ENCODE measurements around the gene EFL1.

Gene EFL1

DNA sequence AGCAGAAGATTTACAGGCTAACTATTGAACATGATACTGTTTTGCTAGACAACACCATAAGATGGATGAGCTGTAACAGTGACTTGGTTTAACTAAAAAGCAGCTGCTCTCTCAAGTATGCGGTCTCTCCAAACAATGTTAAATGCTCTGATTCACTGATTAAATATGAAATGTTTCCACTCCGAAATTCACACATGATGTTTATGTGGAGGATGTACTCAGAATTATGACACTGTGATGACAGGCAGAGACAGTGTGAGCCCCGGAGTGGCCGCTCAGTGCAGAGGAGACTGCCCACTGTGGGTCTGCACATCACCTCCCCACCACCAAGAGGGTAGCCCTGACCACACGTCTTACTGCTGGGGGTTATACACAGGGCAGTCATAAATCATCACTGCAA lies 132.8 kb downstream of the EFL1 start:
- no peak overlapping the region for H3K27ac ChIP-seq (ENCODE audit: low read length)
- no peak overlapping the region for H3K9ac ChIP-seq (ENCODE audit: low read length)
- peaks cover 14% of the 10 kb centered on the region for H3K36me3 ChIP-seq (ENCODE audit: control insufficient read depth, low read depth, low read length)
- no peak overlapping the region for H3K4me3 ChIP-seq (ENCODE audit: low read length)
- no peaks in the 10 kb centered on the region for H3K9me3 ChIP-seq (ENCODE audit: control insufficient read depth, low read depth, low read length)
- H3K4me1 ChIP-seq (ENCODE audit: control insufficient read depth, low read depth, low read length) = no peaks in the 10 kb centered on the region
- H3K27me3 ChIP-seq (ENCODE audit: control insufficient read depth, insufficient read depth, low read length) = no peaks in the 10 kb centered on the region

DNA sequence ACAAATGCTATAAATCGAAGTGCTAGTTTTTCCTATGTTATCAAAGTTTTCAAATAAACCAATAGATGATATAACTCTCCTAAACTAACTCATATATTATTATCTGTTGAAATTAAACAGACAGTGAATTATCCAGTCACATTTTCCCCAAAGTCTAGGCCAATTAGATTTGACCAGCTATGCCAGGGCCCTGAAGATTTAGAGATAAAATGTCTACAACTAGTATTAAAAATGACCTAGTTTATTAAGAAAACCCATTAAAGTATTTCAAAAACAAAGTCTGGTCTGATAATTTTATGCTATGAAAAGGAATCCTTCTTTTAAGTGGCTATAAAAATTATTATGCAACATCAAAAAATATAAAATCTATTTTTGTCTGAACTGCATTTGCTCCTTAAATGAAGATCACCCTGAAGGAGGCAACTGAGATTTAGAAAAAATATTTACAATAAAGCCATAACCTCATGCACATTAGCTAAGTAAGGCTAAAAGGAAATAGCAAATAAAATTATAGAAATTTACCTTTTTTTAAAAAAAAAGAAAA lies 133.3 kb downstream of the EFL1 start:
- no peak overlapping the region for H3K4me3 ChIP-seq (ENCODE audit: low read length)
- no peaks in the 10 kb centered on the region for H3K27me3 ChIP-seq (ENCODE audit: control insufficient read depth, insufficient read depth, low read length)
- H3K36me3 ChIP-seq (ENCODE audit: control insufficient read depth, low read depth, low read length) = peaks cover 14% of the 10 kb centered on the region
- no peak overlapping the region for H3K27ac ChIP-seq (ENCODE audit: low read length)
- H3K9me3 ChIP-seq (ENCODE audit: control insufficient read depth, low read depth, low read length) = no peaks in the 10 kb centered on the region
- H3K9ac ChIP-seq (ENCODE audit: low read length) = no peak overlapping the region
- H3K4me1 ChIP-seq (ENCODE audit: control insufficient read depth, low read depth, low read length) = no peaks in the 10 kb centered on the region

DNA sequence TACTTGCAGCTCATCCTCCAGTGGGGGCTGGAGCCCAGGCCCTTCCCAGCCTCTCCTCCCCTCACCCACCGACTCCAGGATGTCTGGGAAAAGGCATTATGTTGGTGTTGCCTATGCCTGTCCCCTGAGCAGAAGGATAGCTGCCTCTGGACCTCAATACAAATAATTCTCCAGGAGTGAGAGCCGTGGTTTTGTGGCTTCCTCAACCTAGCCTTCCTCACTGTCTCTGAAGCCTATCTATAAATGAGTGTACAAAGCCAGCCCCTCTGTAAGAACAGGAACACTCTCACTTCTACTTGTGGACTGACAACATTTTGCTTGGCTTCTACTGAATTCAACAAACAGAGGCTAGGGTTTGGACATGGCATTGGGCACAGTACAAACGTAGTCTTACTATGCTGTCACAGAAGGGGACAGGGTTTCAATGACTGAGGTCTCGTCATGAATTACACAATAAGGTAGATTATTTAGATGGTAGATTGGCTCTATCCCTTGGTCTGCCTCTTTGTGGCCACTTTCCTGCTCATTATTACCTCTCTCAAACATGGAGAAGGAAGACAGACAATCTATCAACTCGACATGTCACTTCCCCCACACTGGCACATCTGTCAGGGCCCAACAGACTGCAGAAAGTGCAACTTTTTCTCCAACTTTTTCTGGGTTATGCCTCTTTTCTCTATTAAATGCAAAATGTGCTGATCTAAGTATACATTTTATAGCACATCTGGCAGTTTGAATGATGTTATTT lies 134.0 kb downstream of the EFL1 start:
- H3K9ac ChIP-seq (ENCODE audit: low read length) = no peak overlapping the region
- H3K36me3 ChIP-seq (ENCODE audit: control insufficient read depth, low read depth, low read length) = peaks cover 14% of the 10 kb centered on the region
- H3K4me3 ChIP-seq (ENCODE audit: low read length) = no peak overlapping the region
- H3K27me3 ChIP-seq (ENCODE audit: control insufficient read depth, insufficient read depth, low read length) = no peaks in the 10 kb centered on the region
- no peaks in the 10 kb centered on the region for H3K9me3 ChIP-seq (ENCODE audit: control insufficient read depth, low read depth, low read length)
- no peaks in the 10 kb centered on the region for H3K4me1 ChIP-seq (ENCODE audit: control insufficient read depth, low read depth, low read length)
- no peak overlapping the region for H3K27ac ChIP-seq (ENCODE audit: low read length)

- H3K9me3 ChIP-seq (ENCODE audit: control insufficient read depth, low read depth, low read length) = no peaks in the 10 kb centered on the region
- peaks cover 14% of the 10 kb centered on the region for H3K36me3 ChIP-seq (ENCODE audit: control insufficient read depth, low read depth, low read length)
- H3K9ac ChIP-seq (ENCODE audit: low read length) = no peak overlapping the region
- no peaks in the 10 kb centered on the region for H3K4me1 ChIP-seq (ENCODE audit: control insufficient read depth, low read depth, low read length)
- no peak overlapping the region for H3K27ac ChIP-seq (ENCODE audit: low read length)
- H3K4me3 ChIP-seq (ENCODE audit: low read length) = no peak overlapping the region
- no peaks in the 10 kb centered on the region for H3K27me3 ChIP-seq (ENCODE audit: control insufficient read depth, insufficient read depth, low read length)
Measured at GRCh38 chr15:82127581-82127980, 135.0 kb downstream of the EFL1 start.

DNA sequence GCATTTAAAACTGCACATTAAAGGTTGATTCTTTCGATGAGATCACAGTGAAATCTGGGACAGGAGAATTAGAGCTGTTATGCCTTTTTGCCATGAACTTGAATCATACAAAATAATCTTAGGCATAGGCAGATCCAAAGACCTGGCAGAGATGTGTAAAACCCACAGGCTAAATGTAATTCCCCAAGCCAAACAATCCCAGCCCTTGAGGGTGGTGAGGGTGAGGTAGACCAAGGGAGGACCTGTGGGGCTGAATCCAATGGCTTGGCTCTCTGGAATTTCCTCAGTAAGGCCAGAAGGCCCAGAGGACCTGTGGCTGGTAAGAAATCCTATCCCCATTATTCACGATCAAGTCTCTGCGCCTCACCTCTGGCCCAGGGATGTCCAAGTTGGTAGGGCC lies 136.2 kb downstream of the EFL1 start:
- Histone ChIP-seq H3K36me3 (ENCODE audit: control insufficient read depth, low read depth, low read length) (peaks cover 14% of the 10 kb centered on the region), H3K9me3 (ENCODE audit: control insufficient read depth, low read depth, low read length) (no peaks in the 10 kb centered on the region), H3K27me3 (ENCODE audit: control insufficient read depth, insufficient read depth, low read length) (no peaks in the 10 kb centered on the region), H3K27ac (ENCODE audit: low read length) (no peak overlapping the region), H3K4me1 (ENCODE audit: control insufficient read depth, low read depth, low read length) (no peaks in the 10 kb centered on the region), H3K9ac (ENCODE audit: low read length) (no peak overlapping the region), H3K4me3 (ENCODE audit: low read length) (no peak overlapping the region)

DNA sequence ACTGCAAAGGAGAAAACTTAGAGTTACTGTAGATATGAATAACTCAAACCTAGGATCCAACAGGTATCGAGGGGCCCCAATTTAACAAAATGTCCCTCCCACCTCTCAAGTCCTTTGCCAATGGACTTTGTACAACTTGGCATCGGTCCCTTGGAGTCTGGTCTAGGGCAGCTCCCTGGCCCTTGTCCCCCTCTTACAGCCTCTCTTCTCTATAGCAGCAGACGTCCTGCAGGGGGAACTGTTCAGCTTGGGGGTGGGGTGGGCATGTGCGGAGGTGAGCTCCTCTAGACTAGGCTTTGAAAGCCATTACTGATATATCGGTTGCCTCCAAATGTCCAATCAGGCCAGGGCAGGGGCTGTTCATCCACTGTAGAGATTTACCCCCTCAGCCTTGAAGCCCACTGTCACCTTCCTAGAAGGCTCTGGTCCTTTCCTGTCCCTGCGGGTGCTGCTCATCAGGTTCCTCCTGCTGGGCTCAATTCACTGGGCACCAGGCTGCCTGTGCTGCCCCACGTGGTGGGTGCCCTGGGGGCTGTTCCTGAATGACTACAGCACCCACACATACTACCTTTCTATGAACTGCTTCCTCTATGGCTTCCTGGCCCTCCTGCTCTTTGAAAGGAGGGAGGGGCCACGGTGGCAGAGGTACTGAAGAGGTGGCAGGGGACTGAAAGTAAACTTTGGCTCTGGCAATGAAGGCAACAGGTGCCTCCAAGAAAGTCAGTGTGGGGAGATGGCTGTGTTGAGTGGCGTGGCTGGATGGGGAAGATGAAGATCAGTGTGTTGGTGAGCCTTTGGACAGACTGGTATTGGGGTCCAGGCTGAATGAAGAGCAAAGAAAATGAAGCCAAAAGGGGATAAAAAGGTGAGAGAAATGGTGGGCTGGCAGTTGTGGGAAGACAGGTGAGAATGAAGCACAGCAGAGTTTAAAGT lies 137.9 kb downstream of the EFL1 start:
- Histone ChIP-seq H3K27ac (ENCODE audit: low read length) (no peak overlapping the region), H3K36me3 (ENCODE audit: control insufficient read depth, low read depth, low read length) (peaks cover 4% of the 10 kb centered on the region), H3K9ac (ENCODE audit: low read length) (no peak overlapping the region), H3K27me3 (ENCODE audit: control insufficient read depth, insufficient read depth, low read length) (no peaks in the 10 kb centered on the region), H3K4me1 (ENCODE audit: control insufficient read depth, low read depth, low read length) (no peaks in the 10 kb centered on the region), H3K4me3 (ENCODE audit: low read length) (no peak overlapping the region), H3K9me3 (ENCODE audit: control insufficient read depth, low read depth, low read length) (no peaks in the 10 kb centered on the region)

- Histone ChIP-seq H3K27ac (ENCODE audit: low read length) (no peak overlapping the region), H3K36me3 (ENCODE audit: control insufficient read depth, low read depth, low read length) (no peaks in the 10 kb centered on the region), H3K9me3 (ENCODE audit: control insufficient read depth, low read depth, low read length) (no peaks in the 10 kb centered on the region), H3K4me3 (ENCODE audit: low read length) (no peak overlapping the region), H3K27me3 (ENCODE audit: control insufficient read depth, insufficient read depth, low read length) (no peaks in the 10 kb centered on the region), H3K9ac (ENCODE audit: low read length) (no peak overlapping the region), H3K4me1 (ENCODE audit: control insufficient read depth, low read depth, low read length) (no peaks in the 10 kb centered on the region)
Measured at GRCh38 chr15:82122746-82123400, 139.7 kb downstream of the EFL1 start.

DNA sequence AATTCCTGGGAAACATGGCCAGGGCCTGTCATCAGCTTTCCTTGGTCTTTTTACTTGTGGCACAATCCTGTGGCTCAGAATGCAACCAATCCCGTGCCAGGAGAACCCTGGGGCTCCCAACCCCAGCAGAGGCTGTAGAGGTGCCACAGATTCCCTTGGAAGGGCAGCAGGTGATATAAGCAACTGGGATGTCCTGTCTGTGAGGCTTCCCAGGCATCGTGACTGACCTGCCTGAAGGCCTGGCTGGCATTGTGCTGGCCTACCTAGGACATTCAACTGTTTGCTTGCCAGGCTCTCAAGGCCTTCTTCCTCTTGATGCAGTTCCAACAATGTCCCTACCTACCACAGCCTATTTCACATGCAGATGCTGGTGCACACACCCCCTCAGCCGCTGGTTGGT lies 144.5 kb downstream of the EFL1 start:
- Histone ChIP-seq H3K27ac (ENCODE audit: low read length) (no peak overlapping the region), H3K27me3 (ENCODE audit: control insufficient read depth, insufficient read depth, low read length) (no peaks in the 10 kb centered on the region), H3K4me1 (ENCODE audit: control insufficient read depth, low read depth, low read length) (no peaks in the 10 kb centered on the region), H3K9ac (ENCODE audit: low read length) (no peak overlapping the region), H3K9me3 (ENCODE audit: control insufficient read depth, low read depth, low read length) (no peaks in the 10 kb centered on the region), H3K36me3 (ENCODE audit: control insufficient read depth, low read depth, low read length) (no peaks in the 10 kb centered on the region), H3K4me3 (ENCODE audit: low read length) (no peak overlapping the region)

- Histone ChIP-seq H3K9ac (ENCODE audit: low read length) (no peak overlapping the region), H3K9me3 (ENCODE audit: control insufficient read depth, low read depth, low read length) (no peaks in the 10 kb centered on the region), H3K4me1 (ENCODE audit: control insufficient read depth, low read depth, low read length) (no peaks in the 10 kb centered on the region), H3K4me3 (ENCODE audit: low read length) (no peak overlapping the region), H3K36me3 (ENCODE audit: control insufficient read depth, low read depth, low read length) (no peaks in the 10 kb centered on the region), H3K27me3 (ENCODE audit: control insufficient read depth, insufficient read depth, low read length) (no peaks in the 10 kb centered on the region), H3K27ac (ENCODE audit: low read length) (no peak overlapping the region)
Measured at GRCh38 chr15:82117296-82117695, 145.2 kb downstream of the EFL1 start.

DNA sequence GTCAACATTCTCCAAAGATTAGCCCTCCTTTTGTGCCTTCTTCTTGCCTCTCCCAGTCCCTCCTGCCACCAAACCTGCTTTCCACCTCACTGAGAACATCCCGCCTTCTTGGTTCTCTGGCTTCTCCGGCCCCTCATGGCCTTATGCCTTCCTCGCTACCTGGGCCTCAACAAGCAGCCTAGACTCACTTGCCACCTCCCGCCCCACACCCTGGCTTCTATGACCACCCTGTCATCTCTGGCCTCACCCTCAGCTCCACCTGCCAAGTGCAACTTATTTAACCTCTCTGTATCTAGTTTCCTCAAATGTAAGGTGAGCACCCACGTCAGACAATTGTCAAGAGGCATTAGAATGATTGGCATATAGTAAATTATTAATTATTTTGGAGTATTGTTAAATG lies 147.9 kb downstream of the EFL1 start:
- no peak overlapping the region for H3K27ac ChIP-seq (ENCODE audit: low read length)
- no peaks in the 10 kb centered on the region for H3K9me3 ChIP-seq (ENCODE audit: control insufficient read depth, low read depth, low read length)
- H3K4me1 ChIP-seq (ENCODE audit: control insufficient read depth, low read depth, low read length) = no peaks in the 10 kb centered on the region
- no peak overlapping the region for H3K4me3 ChIP-seq (ENCODE audit: low read length)
- no peak overlapping the region for H3K9ac ChIP-seq (ENCODE audit: low read length)
- no peaks in the 10 kb centered on the region for H3K36me3 ChIP-seq (ENCODE audit: control insufficient read depth, low read depth, low read length)
- H3K27me3 ChIP-seq (ENCODE audit: control insufficient read depth, insufficient read depth, low read length) = no peaks in the 10 kb centered on the region

GRCh38 chr15:82113106-82113715 lies 149.3 kb downstream of the EFL1 start:
- Histone ChIP-seq H3K4me1 (ENCODE audit: control insufficient read depth, low read depth, low read length) (no peaks in the 10 kb centered on the region), H3K9me3 (ENCODE audit: control insufficient read depth, low read depth, low read length) (no peaks in the 10 kb centered on the region), H3K9ac (ENCODE audit: low read length) (no peak overlapping the region), H3K4me3 (ENCODE audit: low read length) (no peak overlapping the region), H3K27me3 (ENCODE audit: control insufficient read depth, insufficient read depth, low read length) (no peaks in the 10 kb centered on the region), H3K27ac (ENCODE audit: low read length) (no peak overlapping the region), H3K36me3 (ENCODE audit: control insufficient read depth, low read depth, low read length) (no peaks in the 10 kb centered on the region)
